Endothelial cell of umbilical vein (primary cell): ENCODE results near the gene CLDN9. TPM values are rescaled to one million over a fixed set of nuclear protein-coding genes. Genes with fewer than 3 reads are reported as not detected.

Experiments
- BruUV-seq: library from RNA; stranded (reverse); fragments of 400-500 nt; replicated peaks from 2 replicates; lab custom pipeline; 2021; lab: Mats Ljungman, UMichigan
- CTCF ChIA-PET: fragments of 300-600, 350-600 bp; sonication (Branson Sonifier 250); formaldehyde crosslinking; loops from one replicate; lab custom pipeline; 2021; ENCODE audit warnings: antibody characterized with exemption, inconsistent platforms; lab: Charles Lee
- POLR2A ChIA-PET: fragments of 300-600, 350-600 bp; sonication (Branson Sonifier 250); formaldehyde crosslinking; loops from one replicate; lab custom pipeline; 2021; ENCODE audit warnings: antibody characterized with exemption, inconsistent platforms; lab: Charles Lee
- DNase-seq: peaks from one replicate; pipeline ENCODE4 v3.0.0-alpha.2; 2011; ENCODE audit warnings: low read depth, low spot score
- FAIRE-seq: peaks from 2 replicates; lab custom pipeline; 2011; peaks lifted over from hg19 to GRCh38; lab: Jason Lieb, UNC
- H2AFZ ChIP-seq: 2 replicates; pipeline ENCODE4 v1.6.0; 2012; ENCODE audit warnings: low read depth, low read length, control low read depth, inconsistent platforms
- H3K27ac ChIP-seq: 2 replicates; pipeline ENCODE4 v1.5.1; 2011; ENCODE audit warnings: low read depth, mild to moderate bottlenecking, control low read depth, low read length, moderate library complexity; ENCODE audit not compliant: insufficient read depth
- H3K27me3 ChIP-seq, 2 experiments: 2 replicates each; pipeline versions ENCODE4 v1.6.0 to v1.6.1; 2011; ENCODE audit warnings: low read length in 2 of 2, mixed read lengths in 1 of 2; ENCODE audit not compliant: control insufficient read depth in 2 of 2, insufficient read depth in 2 of 2
- H3K36me3 ChIP-seq, 2 experiments: 2 replicates in 1 of 2; 3 replicates in 1 of 2; pipeline ENCODE4 v1.5.1; 2011; ENCODE audit warnings: low read length in 2 of 2, mild to moderate bottlenecking in 1 of 2, moderate library complexity in 1 of 2; ENCODE audit not compliant: control insufficient read depth in 2 of 2, insufficient read depth in 2 of 2; ENCODE audit errors: extremely low read depth in 1 of 2
- H3K4me1 ChIP-seq: 3 replicates; pipeline ENCODE4 v1.5.1; 2011; ENCODE audit warnings: mild to moderate bottlenecking, low read length; ENCODE audit not compliant: control insufficient read depth, insufficient read depth; ENCODE audit errors: extremely low read depth
- H3K4me2 ChIP-seq: 2 replicates; pipeline ENCODE4 v1.6.1; 2011; ENCODE audit warnings: low read length, control low read depth, mixed read lengths; ENCODE audit not compliant: insufficient read depth
- H3K4me3 ChIP-seq, 3 experiments: fragments of 200-600 bp in 1 of 3; sonication (generic), shearing (Covaris generic) in 1 of 3; replicated peaks in 1 of 3; 2 replicates each; pipeline ENCODE4 v1.5.1; 2011 to 2016; ENCODE audit warnings: control low read depth in 3 of 3, low read length in 3 of 3, mild to moderate bottlenecking in 2 of 3, inconsistent platforms in 1 of 3, low read depth in 1 of 3, moderate library complexity in 1 of 3; ENCODE audit not compliant: insufficient read depth in 1 of 3
- H3K79me2 ChIP-seq: 2 replicates; pipeline ENCODE4 v1.6.0; 2012; ENCODE audit warnings: low read length, inconsistent platforms; ENCODE audit not compliant: control insufficient read depth, insufficient read depth
- H3K9ac ChIP-seq: replicated peaks from 2 replicates; pipeline ENCODE3; 2011; ENCODE audit warnings: low read length, control low read depth; ENCODE audit not compliant: insufficient read depth; ENCODE audit errors: extremely low read depth
- H3K9me1 ChIP-seq: replicated peaks from 3 replicates; pipeline ENCODE4 v1.6.0; 2011; ENCODE audit warnings: mild to moderate bottlenecking, low read length; ENCODE audit not compliant: control insufficient read depth, insufficient read depth; ENCODE audit errors: extremely low read depth
- H3K9me3 ChIP-seq: replicated peaks from 2 replicates; pipeline ENCODE4 v1.5.1; 2012; ENCODE audit warnings: low read length, inconsistent platforms; ENCODE audit not compliant: control insufficient read depth, insufficient read depth
- H4K20me1 ChIP-seq: replicated peaks from 2 replicates; pipeline ENCODE3; 2011; ENCODE audit warnings: mild to moderate bottlenecking, low read length; ENCODE audit not compliant: control insufficient read depth, insufficient read depth; ENCODE audit errors: extremely low read depth
- EZH2 ChIP-seq: IDR thresholded peaks from 2 replicates; pipeline ENCODE4 v1.6.1; 2012; ENCODE audit warnings: borderline replicate concordance, low read depth, mild to moderate bottlenecking, moderate library complexity, low read length, inconsistent platforms; ENCODE audit not compliant: severe bottlenecking
- FOS ChIP-seq: IDR thresholded peaks from 2 replicates; pipeline ENCODE4 v1.6.1; 2011; ENCODE audit warnings: mild to moderate bottlenecking, low read length, moderate library complexity, borderline replicate concordance; ENCODE audit not compliant: insufficient read depth
- GATA2 ChIP-seq: IDR thresholded peaks from 2 replicates; pipeline ENCODE4 v1.7.0; 2011; ENCODE audit warnings: low read depth, mild to moderate bottlenecking, moderate library complexity, mixed read lengths, low read length; ENCODE audit not compliant: insufficient read length, insufficient read depth
- JUN ChIP-seq: IDR thresholded peaks from 2 replicates; pipeline ENCODE4 v1.6.1; 2011; ENCODE audit warnings: borderline replicate concordance, low read depth; ENCODE audit not compliant: insufficient read length, insufficient read depth
- MYC ChIP-seq: IDR thresholded peaks from one replicate; pipeline ENCODE4 v1.6.1; 2011; ENCODE audit warnings: mild to moderate bottlenecking, low read depth, low read length
- POLR2A ChIP-seq: IDR thresholded peaks from 2 replicates; pipeline ENCODE4 v1.6.1; 2012; ENCODE audit warnings: low read depth, mild to moderate bottlenecking, control low read depth, low read length
- POLR2AphosphoS5 ChIP-seq: IDR thresholded peaks from 2 replicates; pipeline ENCODE4 v1.6.1; 2012; ENCODE audit warnings: low read depth, mild to moderate bottlenecking, control low read depth, low read length, moderate library complexity; ENCODE audit not compliant: insufficient read depth
- dilution Hi-C: fragments of 300-500 bp; cut with MboI; formaldehyde crosslinking; loops from one replicate; pipeline ENCODE4 v1.15.0; 2019; ENCODE audit warnings: low sequenced_read_pairs; ENCODE audit not compliant: extremely low pct_ligation_motif_present
- intact Hi-C: fragments of 100-400 bp; cut with micrococcal nuclease; formaldehyde crosslinking; loops from one replicate; pipeline ENCODE4 v1.10.0; 2022
- polyA plus RNA-seq, 4 experiments: library from polyadenylated mRNA; depleted of rRNA in 3 of 4; stranded (reverse) in 3 of 4; unstranded in 1 of 4; fragments of >200 nt; gene quantifications; 2 replicates each; pipeline versions ENCODE4 v1.2.1 to v1.2.3, GENCODE V29; 2011 to 2012; ENCODE audit warnings: missing spikeins in 1 of 4
- total RNA-seq: library from RNA; stranded (reverse); gene quantifications from 2 replicates; pipeline ENCODE4 v1.2.3, GENCODE V29; 2021
- TF ChIP-seq, protein P1 (sequence below), 2 donors: IDR thresholded peaks; 1 replicate in 1 of 2; 2 replicates in 1 of 2; pipeline ENCODE4 v1.5.1; 2011; ENCODE audit warnings: low read length in 2 of 2, mild to moderate bottlenecking in 2 of 2, moderate library complexity in 2 of 2, control low read depth in 1 of 2, inconsistent platforms in 1 of 2, low read depth in 1 of 2; ENCODE audit not compliant: insufficient read depth in 1 of 2; ENCODE audit errors: extremely low read depth in 1 of 2
- TF ChIP-seq, protein P2 (sequence below): IDR thresholded peaks from 2 replicates; pipeline ENCODE4 v1.6.1; 2011; ENCODE audit not compliant: insufficient read depth, insufficient read length

Gene CLDN9
- total and polyA plus RNA-seq, 2 donors (not counting 3 experiments of a cell fraction or from before 2014, with no cell fraction given) = 0.06 TPM; not detected in 1

DNA sequence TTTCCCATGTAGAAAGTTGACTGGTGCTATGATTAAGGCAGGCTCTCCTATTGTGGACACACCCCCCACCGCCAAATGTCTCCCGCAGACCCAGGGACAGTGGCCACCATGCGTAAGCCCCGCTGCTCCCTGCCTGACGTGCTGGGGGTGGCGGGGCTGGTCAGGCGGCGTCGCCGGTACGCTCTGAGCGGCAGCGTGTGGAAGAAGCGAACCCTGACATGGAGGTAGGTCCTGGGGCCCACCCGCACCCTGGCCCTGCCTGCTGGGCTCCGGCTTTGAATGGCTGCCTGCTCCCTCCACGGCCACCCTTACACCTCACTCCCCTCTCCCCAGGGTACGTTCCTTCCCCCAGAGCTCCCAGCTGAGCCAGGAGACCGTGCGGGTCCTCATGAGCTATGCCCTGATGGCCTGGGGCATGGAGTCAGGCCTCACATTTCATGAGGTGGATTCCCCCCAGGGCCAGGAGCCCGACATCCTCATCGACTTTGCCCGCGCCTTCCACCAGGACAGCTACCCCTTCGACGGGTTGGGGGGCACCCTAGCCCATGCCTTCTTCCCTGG, 37.3 kb downstream of the CLDN9 start:
- BruUV-seq = no TSS peak
- no peaks in the 10 kb centered on the region for H3K79me2 ChIP-seq
- no peak overlapping the region for H2AFZ ChIP-seq
- no peaks in the 10 kb centered on the region for H3K9me1 ChIP-seq
- intact Hi-C loops (no loop called here), dilution Hi-C loops (no loop called here)
- FAIRE-seq = no peak
- DNase-seq = no peak
- H3K9me3 ChIP-seq = no peaks in the 10 kb centered on the region
- ChIA-PET CTCF (interaction anchor here (3.4 to 14.7 kb wide), 2 partner anchors 19 to 80 kb away, joined by 13 to 200 read pairs; no protein-coding TSS in a partner anchor), POLR2A (no interaction called here)
- no peak overlapping the region for H3K9ac ChIP-seq
- peaks cover 16 to 27% of the 10 kb centered on the region in 2 experiments for H3K27me3 ChIP-seq
- H3K36me3 ChIP-seq = no peaks in the 10 kb centered on the region
- H4K20me1 ChIP-seq = no peaks in the 10 kb centered on the region
- no peak overlapping the region for H3K27ac ChIP-seq
- no peak overlapping the region for H3K4me2 ChIP-seq
- peaks cover 2% of the 10 kb centered on the region for H3K4me1 ChIP-seq
- TF ChIP-seq GATA2 (no peak), POLR2AphosphoS5 (no peak)
- H3K4me3 ChIP-seq = no peak overlapping the region

DNA sequence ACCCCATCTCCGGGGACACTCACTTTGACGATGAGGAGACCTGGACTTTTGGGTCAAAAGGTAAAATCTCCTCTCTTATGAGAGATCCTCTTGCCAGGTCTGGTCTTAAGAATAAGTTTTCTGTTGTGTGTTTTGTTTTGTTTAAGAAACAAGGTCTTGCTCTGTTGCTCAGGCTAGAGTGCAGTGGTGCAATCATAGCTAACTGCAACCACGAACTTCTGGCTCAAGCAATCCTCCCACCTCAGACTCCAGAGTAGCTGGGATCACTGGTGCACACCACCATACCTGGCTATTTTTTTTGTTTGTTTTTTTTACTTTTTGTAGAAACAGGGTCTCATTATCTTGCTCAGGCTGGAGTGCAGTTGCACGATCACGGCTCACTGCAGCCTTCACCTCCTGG, 37.8 kb downstream of the CLDN9 start:
- H3K27me3 ChIP-seq = peaks cover 16 to 27% of the 10 kb centered on the region in 2 experiments
- dilution Hi-C loops (no loop called here), intact Hi-C loops (no loop called here)
- DNase-seq (no peak), FAIRE-seq (no peak)
- no peak overlapping the region for H3K4me3 ChIP-seq
- BruUV-seq = no TSS peak
- TF ChIP-seq FOS = no peak
- TF ChIP-seq GATA2 = no peak
- TF ChIP-seq POLR2AphosphoS5 = no peak
- TF ChIP-seq, protein P1, sequence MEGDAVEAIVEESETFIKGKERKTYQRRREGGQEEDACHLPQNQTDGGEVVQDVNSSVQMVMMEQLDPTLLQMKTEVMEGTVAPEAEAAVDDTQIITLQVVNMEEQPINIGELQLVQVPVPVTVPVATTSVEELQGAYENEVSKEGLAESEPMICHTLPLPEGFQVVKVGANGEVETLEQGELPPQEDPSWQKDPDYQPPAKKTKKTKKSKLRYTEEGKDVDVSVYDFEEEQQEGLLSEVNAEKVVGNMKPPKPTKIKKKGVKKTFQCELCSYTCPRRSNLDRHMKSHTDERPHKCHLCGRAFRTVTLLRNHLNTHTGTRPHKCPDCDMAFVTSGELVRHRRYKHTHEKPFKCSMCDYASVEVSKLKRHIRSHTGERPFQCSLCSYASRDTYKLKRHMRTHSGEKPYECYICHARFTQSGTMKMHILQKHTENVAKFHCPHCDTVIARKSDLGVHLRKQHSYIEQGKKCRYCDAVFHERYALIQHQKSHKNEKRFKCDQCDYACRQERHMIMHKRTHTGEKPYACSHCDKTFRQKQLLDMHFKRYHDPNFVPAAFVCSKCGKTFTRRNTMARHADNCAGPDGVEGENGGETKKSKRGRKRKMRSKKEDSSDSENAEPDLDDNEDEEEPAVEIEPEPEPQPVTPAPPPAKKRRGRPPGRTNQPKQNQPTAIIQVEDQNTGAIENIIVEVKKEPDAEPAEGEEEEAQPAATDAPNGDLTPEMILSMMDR (IDR thresholded peaks at IDR 0.05; ENCODE audit: extremely low read depth in 1 of 2, insufficient read depth in 1 of 2, low read depth in 1 of 2, low read length in 2 of 2) = no peak
- no peak for TF ChIP-seq MYC
- TF ChIP-seq, protein P2, sequence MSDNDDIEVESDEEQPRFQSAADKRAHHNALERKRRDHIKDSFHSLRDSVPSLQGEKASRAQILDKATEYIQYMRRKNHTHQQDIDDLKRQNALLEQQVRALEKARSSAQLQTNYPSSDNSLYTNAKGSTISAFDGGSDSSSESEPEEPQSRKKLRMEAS = no peak
- TF ChIP-seq POLR2A = no peak
- TF ChIP-seq JUN = no peak
- no peak for TF ChIP-seq EZH2
- H3K36me3 ChIP-seq = no peaks in the 10 kb centered on the region
- H3K4me1 ChIP-seq = no peaks in the 10 kb centered on the region
- no peaks in the 10 kb centered on the region for H3K79me2 ChIP-seq
- H4K20me1 ChIP-seq = no peaks in the 10 kb centered on the region
- no peaks in the 10 kb centered on the region for H3K9me3 ChIP-seq
- no peak overlapping the region for H2AFZ ChIP-seq
- ChIA-PET CTCF (interaction anchor here (3.4 to 14.7 kb wide), 2 partner anchors 19 to 79 kb away, joined by 13 to 200 read pairs; no protein-coding TSS in a partner anchor), POLR2A (no interaction called here)
- no peaks in the 10 kb centered on the region for H3K9me1 ChIP-seq
- no peak overlapping the region for H3K27ac ChIP-seq
- no peak overlapping the region for H3K9ac ChIP-seq
- no peak overlapping the region for H3K4me2 ChIP-seq
